Measurements from ENCODE around the gene GNAL.

GNAL gene

DNA sequence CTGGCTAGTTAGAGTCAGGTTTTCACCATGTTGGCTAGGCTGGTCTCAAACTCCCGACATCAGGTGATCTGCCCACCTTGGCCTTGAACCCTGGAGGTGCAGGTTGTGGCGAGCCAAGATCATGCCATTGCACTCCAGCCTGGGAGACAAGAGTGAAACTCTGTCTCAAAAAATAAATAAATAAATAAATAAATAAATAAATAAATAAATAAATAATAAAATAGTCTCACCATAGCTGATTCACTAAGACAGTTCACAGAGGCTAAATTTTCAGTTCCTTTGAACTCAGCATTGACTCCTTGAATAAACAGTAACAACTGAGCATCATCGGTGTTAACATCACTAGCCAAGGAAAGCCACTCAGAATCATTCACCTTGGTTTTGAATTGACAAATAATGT, 32.7 kb downstream of the GNAL start:
- no peak for ATAC-seq (replicated peaks)
- Mint-ChIP-seq H3K27ac (no peak overlapping the region), H3K4me3 (no peak overlapping the region), H3K36me3 (no peaks in the 10 kb centered on the region), H3K27me3 (peaks cover 6 to 15% of the 10 kb centered on the region in 2 donors), H3K9me3 (peaks cover 0 to 1% of the 10 kb centered on the region in 2 donors), H3K4me1 (no peaks in the 10 kb centered on the region)
- DNase-seq = no peak

DNA sequence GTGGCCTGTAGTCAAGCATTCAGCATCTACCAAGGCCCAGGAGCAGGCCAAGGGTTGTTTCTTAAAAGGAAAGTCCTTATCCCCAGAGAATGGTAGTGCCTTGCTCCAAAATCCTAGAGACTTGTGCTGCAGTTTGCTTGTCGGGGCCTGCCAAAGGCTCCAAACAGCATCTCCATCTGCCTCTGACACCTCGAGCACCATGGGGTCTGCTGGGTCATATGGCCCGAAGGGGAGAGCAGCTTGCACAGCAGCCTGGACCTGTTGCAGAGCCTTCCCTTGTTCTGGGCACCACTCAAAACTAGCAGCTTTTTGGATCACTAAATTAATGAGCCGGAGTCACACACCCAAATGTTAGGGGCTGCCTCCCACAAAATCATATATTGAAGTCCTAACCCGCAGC, 35.7 kb downstream of the GNAL start:
- Mint-ChIP-seq H3K4me1 (no peaks in the 10 kb centered on the region), H3K4me3 (no peak overlapping the region), H3K9me3 (no peaks in the 10 kb centered on the region), H3K27ac (no peak overlapping the region), H3K27me3 (peaks cover 11 to 19% of the 10 kb centered on the region in 2 donors), H3K36me3 (no peaks in the 10 kb centered on the region)
- ATAC-seq (replicated peaks) = no peak
- no peak for DNase-seq

GRCh38 chr18:11726556-11726955, 37.5 kb downstream of the GNAL start:
- Mint-ChIP-seq H3K9me3 (no peaks in the 10 kb centered on the region), H3K27ac (no peak overlapping the region), H3K4me1 (no peaks in the 10 kb centered on the region), H3K36me3 (no peaks in the 10 kb centered on the region), H3K4me3 (no peak overlapping the region), H3K27me3 (peaks cover 13 to 19% of the 10 kb centered on the region in 2 donors)
- no peak for DNase-seq
- ATAC-seq (replicated peaks) = no peak

DNA sequence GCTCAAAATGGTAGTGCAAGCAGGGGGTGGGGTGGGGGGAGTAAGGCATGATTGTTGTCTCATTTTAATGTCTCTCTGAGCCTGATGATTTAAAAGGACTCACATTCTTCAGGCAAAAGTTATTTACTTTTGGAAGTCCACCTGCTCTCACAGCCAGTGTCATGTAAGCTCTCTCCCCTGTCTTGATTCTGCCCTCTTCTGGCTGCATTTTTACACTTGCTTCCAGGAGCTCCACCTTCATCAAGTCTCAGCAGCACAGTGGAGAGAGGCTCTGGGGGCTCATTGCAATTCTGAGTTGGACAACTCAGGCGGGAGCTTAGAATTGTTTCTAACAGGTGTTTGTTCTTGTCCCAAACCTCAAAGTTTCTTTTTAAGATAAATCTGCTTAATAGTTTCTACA, 39.2 kb downstream of the GNAL start:
- H3K27me3 Mint-ChIP-seq = peaks cover 27 to 35% of the 10 kb centered on the region in 2 donors
- no peak overlapping the region for H3K27ac Mint-ChIP-seq
- H3K9me3 Mint-ChIP-seq = no peaks in the 10 kb centered on the region
- no peak overlapping the region for H3K4me3 Mint-ChIP-seq
- ATAC-seq (replicated peaks) (no peak), DNase-seq (no peak)
- H3K36me3 Mint-ChIP-seq = no peaks in the 10 kb centered on the region
- peaks cover 3 to 9% of the 10 kb centered on the region in 2 donors for H3K4me1 Mint-ChIP-seq

- peaks cover 31 to 48% of the 10 kb centered on the region in 2 donors for H3K27me3 Mint-ChIP-seq
- DNase-seq (no peak), ATAC-seq (replicated peaks) (no peak)
- H3K4me1 Mint-ChIP-seq = peaks cover 3 to 9% of the 10 kb centered on the region in 2 donors
- no peak overlapping the region for H3K27ac Mint-ChIP-seq
- H3K4me3 Mint-ChIP-seq = no peak overlapping the region
- H3K36me3 Mint-ChIP-seq = no peaks in the 10 kb centered on the region
- H3K9me3 Mint-ChIP-seq = no peaks in the 10 kb centered on the region
These were observed 40.5 kb downstream of the GNAL start for GRCh38 chr18:11729556-11729955.

- no peaks in the 10 kb centered on the region for H3K36me3 Mint-ChIP-seq
- H3K27ac Mint-ChIP-seq = no peak overlapping the region
- DNase-seq (peak; percentile 52), ATAC-seq (replicated peaks) (peak; percentile 90 to 94)
- no peaks in the 10 kb centered on the region for H3K9me3 Mint-ChIP-seq
- H3K4me3 Mint-ChIP-seq = peak overlapping the region; percentile 21 to 73
- peaks cover 44 to 57% of the 10 kb centered on the region in 2 donors for H3K27me3 Mint-ChIP-seq
- peaks cover 3 to 9% of the 10 kb centered on the region in 2 donors for H3K4me1 Mint-ChIP-seq
These were observed 44.0 kb downstream of the GNAL start for GRCh38 chr18:11733031-11733430.

DNA sequence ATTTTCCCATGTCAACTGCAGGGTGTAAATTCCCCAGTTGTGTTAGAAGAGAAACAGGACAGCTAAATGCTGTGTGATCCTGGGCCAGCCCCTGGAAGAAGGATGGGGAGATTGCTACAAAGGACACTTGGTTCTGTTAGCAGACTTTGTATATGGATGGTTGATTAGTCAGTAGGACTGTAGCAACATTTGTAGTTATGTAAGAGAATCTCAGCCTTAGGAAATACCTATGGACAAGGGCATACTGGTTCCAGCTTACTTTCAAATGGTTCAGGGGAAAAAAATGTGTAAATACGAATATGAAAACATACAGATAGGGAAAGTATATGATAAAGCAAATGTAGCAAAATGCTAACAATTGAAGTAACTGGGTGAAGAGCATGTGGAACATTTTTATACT, 47.6 kb downstream of the GNAL start:
- ATAC-seq (replicated peaks) (no peak), DNase-seq (no peak)
- H3K9me3 Mint-ChIP-seq = no peaks in the 10 kb centered on the region
- H3K27me3 Mint-ChIP-seq = peaks cover 48 to 62% of the 10 kb centered on the region in 2 donors
- no peaks in the 10 kb centered on the region for H3K36me3 Mint-ChIP-seq
- H3K27ac Mint-ChIP-seq = no peak overlapping the region
- peaks cover 3 to 9% of the 10 kb centered on the region in 2 donors for H3K4me1 Mint-ChIP-seq
- no peak overlapping the region for H3K4me3 Mint-ChIP-seq

- H3K4me1 Mint-ChIP-seq = no peaks in the 10 kb centered on the region
- DNase-seq (no peak), ATAC-seq (replicated peaks) (no peak)
- no peaks in the 10 kb centered on the region for H3K36me3 Mint-ChIP-seq
- no peak overlapping the region for H3K27ac Mint-ChIP-seq
- no peak overlapping the region for H3K4me3 Mint-ChIP-seq
- H3K27me3 Mint-ChIP-seq = peaks cover 39 to 45% of the 10 kb centered on the region in 2 donors
- H3K9me3 Mint-ChIP-seq = no peaks in the 10 kb centered on the region
These were observed 50.8 kb downstream of the GNAL start for GRCh38 chr18:11739893-11740292.

DNA sequence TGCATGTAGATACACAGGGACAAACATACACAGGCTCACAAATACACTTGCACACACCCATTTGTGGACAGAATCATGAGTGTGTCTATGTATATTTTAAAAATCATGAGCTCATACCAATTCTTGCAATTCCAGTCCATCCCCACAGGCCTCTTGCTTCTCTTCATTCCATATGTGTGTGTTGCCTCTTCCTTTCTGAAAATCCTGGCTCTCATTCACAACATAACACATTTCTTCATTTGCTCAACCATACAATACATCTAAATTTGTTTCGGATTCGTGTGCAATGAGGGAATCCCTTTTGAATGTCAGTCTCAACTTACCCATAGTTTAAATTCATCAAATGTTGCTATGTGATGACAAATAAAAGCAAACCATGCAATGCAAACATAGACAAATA, 51.4 kb downstream of the GNAL start:
- Mint-ChIP-seq H3K27ac (no peak overlapping the region), H3K9me3 (no peaks in the 10 kb centered on the region), H3K36me3 (no peaks in the 10 kb centered on the region), H3K27me3 (peaks cover 34 to 45% of the 10 kb centered on the region in 2 donors), H3K4me3 (no peak overlapping the region), H3K4me1 (no peaks in the 10 kb centered on the region)
- DNase-seq (no peak), ATAC-seq (replicated peaks) (no peak)

DNA sequence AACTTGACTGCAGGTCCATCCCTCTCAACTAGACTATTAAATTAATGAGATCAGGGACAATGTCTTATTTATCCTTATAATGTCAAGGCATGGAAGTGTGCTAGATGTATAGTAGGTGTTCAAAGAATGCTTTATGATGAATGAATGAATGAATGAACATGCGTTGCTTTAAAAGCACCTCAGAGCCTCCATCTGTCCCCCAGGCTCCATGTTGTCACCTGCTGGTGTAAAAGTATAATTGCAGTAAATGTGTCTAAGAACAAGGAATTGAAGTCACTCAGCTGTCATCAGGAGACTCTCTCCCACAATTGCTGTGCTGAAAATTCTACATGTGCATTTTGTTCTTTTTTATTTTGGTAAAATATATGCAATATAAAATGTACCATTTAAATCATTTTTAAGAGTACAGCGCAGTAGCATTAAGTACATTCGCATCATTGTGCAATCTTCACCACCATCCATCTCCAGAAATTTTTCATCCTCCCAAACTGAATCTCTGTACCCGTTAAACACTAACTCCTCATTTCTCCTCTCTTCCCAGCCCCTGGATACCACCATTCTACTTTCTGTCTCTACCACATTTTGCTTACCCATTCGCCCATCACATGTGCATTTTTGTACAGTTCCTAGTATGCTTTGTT, 52.6 kb downstream of the GNAL start:
- H3K9me3 Mint-ChIP-seq = no peaks in the 10 kb centered on the region
- peaks cover 40 to 48% of the 10 kb centered on the region in 2 donors for H3K27me3 Mint-ChIP-seq
- no peaks in the 10 kb centered on the region for H3K36me3 Mint-ChIP-seq
- DNase-seq (no peak), ATAC-seq (replicated peaks) (peak in 1 of 2 donors; percentile 54)
- H3K4me1 Mint-ChIP-seq = peaks cover 0 to under 1% of the 10 kb centered on the region in 2 donors
- no peak overlapping the region for H3K27ac Mint-ChIP-seq
- H3K4me3 Mint-ChIP-seq = no peak overlapping the region

DNA sequence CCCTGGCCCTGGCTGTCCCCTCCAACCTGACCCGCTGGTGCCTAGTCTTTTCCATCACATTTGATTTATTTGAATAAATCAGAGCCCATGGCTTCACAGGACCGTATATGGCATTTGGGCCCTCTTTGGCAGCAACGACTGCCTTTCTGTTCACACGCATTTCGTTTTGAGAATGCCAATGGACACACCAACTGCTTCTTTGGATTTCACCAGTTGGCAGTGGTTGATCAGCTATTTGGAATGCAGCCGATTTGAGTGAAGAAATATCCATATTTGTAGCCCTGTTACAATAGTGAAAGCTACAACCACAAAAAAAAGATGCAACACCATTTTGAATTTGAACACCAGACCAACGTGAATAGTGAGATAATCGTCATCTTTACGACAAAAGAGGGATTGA, 56.5 kb downstream of the GNAL start:
- Mint-ChIP-seq H3K27ac (no peak overlapping the region), H3K4me1 (peaks cover 0 to 5% of the 10 kb centered on the region in 2 donors), H3K27me3 (peaks cover 47 to 53% of the 10 kb centered on the region in 2 donors), H3K36me3 (no peaks in the 10 kb centered on the region), H3K4me3 (no peak overlapping the region), H3K9me3 (no peaks in the 10 kb centered on the region)
- no peak for ATAC-seq (replicated peaks)
- DNase-seq = no peak

GRCh38 chr18:11747286-11747685, 58.2 kb downstream of the GNAL start:
- ATAC-seq (replicated peaks) (no peak), DNase-seq (no peak)
- H3K4me3 Mint-ChIP-seq = no peak overlapping the region
- no peak overlapping the region for H3K27ac Mint-ChIP-seq
- H3K27me3 Mint-ChIP-seq = peaks cover 53 to 60% of the 10 kb centered on the region in 2 donors
- H3K36me3 Mint-ChIP-seq = peaks cover 0 to 3% of the 10 kb centered on the region in 2 donors
- H3K9me3 Mint-ChIP-seq = no peaks in the 10 kb centered on the region
- peaks cover 5 to 8% of the 10 kb centered on the region in 2 donors for H3K4me1 Mint-ChIP-seq

- ATAC-seq (replicated peaks) (no peak), DNase-seq (no peak)
- H3K36me3 Mint-ChIP-seq = peaks cover 0 to 3% of the 10 kb centered on the region in 2 donors
- peaks cover 52 to 59% of the 10 kb centered on the region in 2 donors for H3K27me3 Mint-ChIP-seq
- H3K9me3 Mint-ChIP-seq = no peaks in the 10 kb centered on the region
- no peak overlapping the region for H3K4me3 Mint-ChIP-seq
- peak overlapping the region; percentile 20 for H3K27ac Mint-ChIP-seq
- peaks cover 6 to 8% of the 10 kb centered on the region in 2 donors for H3K4me1 Mint-ChIP-seq
These were observed 58.7 kb downstream of the GNAL start for GRCh38 chr18:11747731-11748130.

DNA sequence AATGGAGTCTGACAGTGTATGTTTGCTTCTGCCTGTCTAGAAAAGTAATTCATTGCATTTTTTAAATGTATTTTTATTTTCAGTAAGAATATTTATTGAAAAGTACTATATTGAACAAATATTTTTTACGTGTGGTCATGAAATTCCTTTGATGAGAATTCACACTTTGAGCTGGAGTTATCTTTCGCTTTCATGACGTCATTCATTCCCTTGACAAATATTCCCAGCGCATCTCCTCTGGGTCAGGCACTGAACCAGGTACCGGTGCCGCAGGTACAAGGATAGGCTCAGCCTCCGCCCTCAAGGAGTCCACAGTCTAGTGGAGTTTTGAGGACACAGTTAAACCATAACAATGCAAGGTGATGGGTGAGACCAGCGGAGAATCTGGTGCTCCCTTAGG, 60.2 kb downstream of the GNAL start:
- Mint-ChIP-seq H3K9me3 (no peaks in the 10 kb centered on the region), H3K36me3 (peaks cover 0 to 3% of the 10 kb centered on the region in 2 donors), H3K4me1 (peaks cover 6 to 8% of the 10 kb centered on the region in 2 donors), H3K4me3 (no peak overlapping the region), H3K27ac (no peak overlapping the region), H3K27me3 (peaks cover 48 to 55% of the 10 kb centered on the region in 2 donors)
- DNase-seq (no peak), ATAC-seq (replicated peaks) (no peak)

DNA sequence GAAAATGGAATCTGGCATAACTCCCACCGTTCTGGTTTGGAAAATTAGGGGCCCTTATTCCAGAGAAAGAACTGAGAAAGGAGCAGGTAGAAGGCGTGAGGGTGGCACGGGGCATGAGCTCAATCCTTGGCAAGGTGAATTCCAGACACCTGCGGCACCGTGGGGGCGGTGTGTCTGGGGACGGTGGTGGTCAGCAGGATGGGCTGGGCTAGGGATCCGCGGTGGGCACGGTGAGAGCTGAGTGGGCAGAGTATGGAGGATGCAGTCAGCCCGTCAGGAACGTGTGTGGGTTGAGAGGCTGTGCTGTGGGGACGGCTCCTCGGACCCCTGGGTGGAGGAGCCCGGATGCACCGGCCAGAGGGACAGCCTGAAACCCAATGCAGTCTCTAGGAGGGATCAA, 61.1 kb downstream of the GNAL start:
- Mint-ChIP-seq H3K36me3 (peaks cover 0 to 3% of the 10 kb centered on the region in 2 donors), H3K4me1 (peaks cover 6 to 8% of the 10 kb centered on the region in 2 donors), H3K27me3 (peaks cover 48 to 62% of the 10 kb centered on the region in 2 donors), H3K27ac (no peak overlapping the region), H3K4me3 (no peak overlapping the region), H3K9me3 (no peaks in the 10 kb centered on the region)
- no peak for DNase-seq
- no peak for ATAC-seq (replicated peaks)

All from stimulated activated naive B cell treated with anti-CD40 and anti-IgM and Interleukin-4, amounts not matched to agents 10 μg/mL and 1 μg/mL and 100 μg/mL, for 72 hours (primary cell).